Bronchial epithelial cell (primary cell): ENCODE results near the gene ZNF860. TPM values are rescaled to one million over a fixed set of nuclear protein-coding genes. Genes with fewer than 3 reads are reported as not detected.

Experiments
- DNase-seq: peaks from one replicate; pipeline ENCODE4 v3.0.0-alpha.2; 2010; ENCODE audit warnings: low read depth
- FAIRE-seq: peaks from 2 replicates; lab custom pipeline; 2011; peaks lifted over from hg19 to GRCh38; lab: Jason Lieb, UNC
- H3K27me3 ChIP-seq: 2 replicates; pipeline ENCODE4 v1.5.1; 2011; ENCODE audit warnings: low read length; ENCODE audit not compliant: control insufficient read depth, insufficient read depth
- H3K36me3 ChIP-seq: 2 replicates; pipeline ENCODE4 v1.5.1; 2011; ENCODE audit warnings: low read length; ENCODE audit not compliant: control insufficient read depth, insufficient read depth
- H3K4me3 ChIP-seq: 2 replicates; pipeline ENCODE4 v1.5.1; 2011; ENCODE audit warnings: mild to moderate bottlenecking, low read depth, low read length, control low read depth
- total RNA-seq: library from RNA; depleted of rRNA; stranded (reverse); fragments of >200 nt; gene quantifications from 2 replicates; pipeline ENCODE4 v1.2.1, GENCODE V29; 2014
- TF ChIP-seq, protein P1 (sequence below): IDR thresholded peaks from 2 replicates; pipeline ENCODE4 v1.5.1; 2011; ENCODE audit warnings: mild to moderate bottlenecking, moderate library complexity, low read length, control low read depth, inconsistent platforms; ENCODE audit not compliant: insufficient read depth, severe bottlenecking

Gene ZNF860
- 2.8 and 3.7 TPM in 2 replicates for total RNA-seq

DNA sequence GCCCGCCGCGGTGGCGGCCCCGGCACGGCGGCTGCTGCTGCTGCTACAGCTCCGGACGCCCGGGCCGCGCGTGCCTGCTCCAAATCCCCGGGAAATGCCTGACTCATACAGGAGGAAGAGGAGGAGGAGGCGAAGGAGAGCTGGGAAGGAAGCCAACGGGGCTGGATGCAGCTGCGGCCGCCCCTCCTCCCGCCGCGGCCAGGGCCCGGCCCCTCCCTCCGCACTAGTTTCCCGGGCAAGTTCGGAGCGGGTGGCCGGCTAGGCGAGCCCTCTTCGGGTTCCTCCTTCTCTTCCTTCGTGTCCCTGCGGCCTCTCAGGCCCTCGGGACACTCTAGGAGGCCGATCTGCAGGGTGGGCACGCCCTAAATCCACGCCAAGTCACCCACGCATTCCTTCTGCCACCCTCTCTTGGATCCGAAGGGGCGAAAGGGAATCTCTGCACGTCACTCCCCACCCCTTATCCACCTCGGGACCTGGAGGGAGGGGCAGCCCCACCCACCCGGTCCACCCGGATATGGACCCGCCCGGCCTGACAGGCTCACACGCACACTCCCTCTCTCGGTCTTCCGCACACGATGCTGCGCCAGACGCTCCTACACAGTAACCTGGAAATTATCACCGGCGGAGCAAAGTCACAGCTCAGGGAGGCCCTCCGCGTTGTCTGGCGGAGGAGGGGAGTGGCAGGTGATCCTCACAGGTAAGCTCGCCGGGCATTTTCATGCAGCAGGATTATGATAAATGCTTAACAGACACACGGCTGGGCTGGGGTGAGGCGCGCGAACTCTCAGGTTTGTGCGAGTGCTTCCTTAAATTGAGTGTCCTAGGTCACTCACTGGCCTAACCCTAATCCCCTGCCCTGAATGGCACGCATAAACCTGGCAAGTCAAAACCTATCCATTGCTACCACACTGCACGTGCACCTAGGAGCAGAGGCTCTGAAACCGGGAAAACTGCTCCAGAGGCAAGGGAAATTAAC, at the start of gene ZNF860, which contains the start of gene OSBPL10:
Gene ZNF860, plus strand, starts transcription at position 545 of the 976 bp plus-strand sequence. CDS start 7,330 bp downstream, outside the sequence.
Gene OSBPL10, minus strand, starts transcription at position 57 of the 976 bp plus-strand sequence. CDS start 83 bp downstream, outside the sequence.
- peaks cover 2% of the 10 kb centered on the region for H3K36me3 ChIP-seq
- H3K4me3 ChIP-seq: peak within 1 kb of the TSS; percentile 79
- DNase-seq (peak; percentile 86), FAIRE-seq (no peak)
- no peaks in the 10 kb centered on the region for H3K27me3 ChIP-seq
- TF ChIP-seq, protein P1, sequence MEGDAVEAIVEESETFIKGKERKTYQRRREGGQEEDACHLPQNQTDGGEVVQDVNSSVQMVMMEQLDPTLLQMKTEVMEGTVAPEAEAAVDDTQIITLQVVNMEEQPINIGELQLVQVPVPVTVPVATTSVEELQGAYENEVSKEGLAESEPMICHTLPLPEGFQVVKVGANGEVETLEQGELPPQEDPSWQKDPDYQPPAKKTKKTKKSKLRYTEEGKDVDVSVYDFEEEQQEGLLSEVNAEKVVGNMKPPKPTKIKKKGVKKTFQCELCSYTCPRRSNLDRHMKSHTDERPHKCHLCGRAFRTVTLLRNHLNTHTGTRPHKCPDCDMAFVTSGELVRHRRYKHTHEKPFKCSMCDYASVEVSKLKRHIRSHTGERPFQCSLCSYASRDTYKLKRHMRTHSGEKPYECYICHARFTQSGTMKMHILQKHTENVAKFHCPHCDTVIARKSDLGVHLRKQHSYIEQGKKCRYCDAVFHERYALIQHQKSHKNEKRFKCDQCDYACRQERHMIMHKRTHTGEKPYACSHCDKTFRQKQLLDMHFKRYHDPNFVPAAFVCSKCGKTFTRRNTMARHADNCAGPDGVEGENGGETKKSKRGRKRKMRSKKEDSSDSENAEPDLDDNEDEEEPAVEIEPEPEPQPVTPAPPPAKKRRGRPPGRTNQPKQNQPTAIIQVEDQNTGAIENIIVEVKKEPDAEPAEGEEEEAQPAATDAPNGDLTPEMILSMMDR: no peak

DNA sequence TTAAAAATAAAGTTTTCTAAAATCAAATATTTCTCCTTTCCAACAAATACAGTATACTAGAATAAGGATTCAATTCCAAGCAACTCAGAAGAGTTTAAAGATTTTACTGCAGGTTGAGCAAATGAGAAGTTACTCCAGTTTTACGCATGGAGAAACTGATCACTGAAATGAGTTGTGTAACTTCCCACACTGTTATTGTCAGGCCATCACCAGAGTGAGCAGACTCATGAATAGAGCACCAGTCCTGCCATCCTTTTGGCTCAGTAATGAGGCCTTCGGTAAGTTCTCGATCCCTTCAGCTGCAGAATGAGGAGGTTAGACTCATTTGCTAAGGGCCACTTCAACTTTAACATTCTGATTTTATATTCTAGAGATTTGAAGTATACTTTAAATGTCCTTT, 48.6 kb upstream of the ZNF860 start:
- FAIRE-seq (no peak), DNase-seq (no peak)
- Histone ChIP-seq H3K4me3 (no peak overlapping the region), H3K36me3 (no peaks in the 10 kb centered on the region), H3K27me3 (no peaks in the 10 kb centered on the region)
- TF ChIP-seq, protein P1: no peak

DNA sequence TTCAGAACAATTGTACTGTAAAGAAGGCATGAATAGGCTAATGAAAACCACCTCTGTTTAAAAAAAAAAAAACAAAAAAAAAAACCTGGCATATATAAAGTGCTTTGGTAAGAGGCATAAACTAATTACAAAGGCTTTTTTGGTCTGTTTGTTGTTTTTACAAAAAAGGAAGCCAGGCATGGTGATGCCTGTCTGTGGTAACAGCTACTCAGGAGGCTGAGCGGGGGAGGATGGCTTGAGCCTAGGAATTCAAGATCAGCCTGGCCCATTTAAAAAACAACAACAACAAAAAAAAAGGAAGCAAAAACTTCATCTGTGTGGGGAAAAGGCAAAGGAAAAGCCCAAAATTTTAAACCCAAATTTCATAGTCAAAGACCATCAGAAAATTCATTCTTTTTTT, 47.5 kb upstream of the ZNF860 start:
- DNase-seq: no peak
- no peak overlapping the region for H3K4me3 ChIP-seq
- no peaks in the 10 kb centered on the region for H3K36me3 ChIP-seq
- no peaks in the 10 kb centered on the region for H3K27me3 ChIP-seq
- FAIRE-seq: no peak
- TF ChIP-seq, protein P1: no peak

DNA sequence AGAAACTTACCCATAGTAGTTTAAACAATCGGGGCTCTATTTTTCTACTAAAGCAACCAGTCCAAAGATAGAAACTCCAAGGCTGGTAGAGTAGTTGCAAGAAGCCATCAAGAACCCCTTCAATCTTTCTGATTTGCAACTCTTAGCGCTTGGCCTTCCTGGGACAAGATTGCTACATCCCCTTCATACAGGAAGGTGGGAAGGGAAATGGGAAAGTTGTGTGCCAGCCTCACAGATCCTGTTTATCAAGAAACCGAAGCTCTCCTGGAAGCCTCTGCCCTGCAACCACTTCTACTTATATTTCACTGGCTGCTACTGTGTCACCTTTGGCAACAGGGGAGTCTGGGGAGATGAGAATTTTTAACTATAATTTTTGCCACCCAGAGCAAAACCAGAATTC, 46.7 kb upstream of the ZNF860 start:
- TF ChIP-seq, protein P1: no peak
- DNase-seq (peak; percentile 61), FAIRE-seq (no peak)
- Histone ChIP-seq H3K4me3 (no peak overlapping the region), H3K27me3 (no peaks in the 10 kb centered on the region), H3K36me3 (no peaks in the 10 kb centered on the region)

DNA sequence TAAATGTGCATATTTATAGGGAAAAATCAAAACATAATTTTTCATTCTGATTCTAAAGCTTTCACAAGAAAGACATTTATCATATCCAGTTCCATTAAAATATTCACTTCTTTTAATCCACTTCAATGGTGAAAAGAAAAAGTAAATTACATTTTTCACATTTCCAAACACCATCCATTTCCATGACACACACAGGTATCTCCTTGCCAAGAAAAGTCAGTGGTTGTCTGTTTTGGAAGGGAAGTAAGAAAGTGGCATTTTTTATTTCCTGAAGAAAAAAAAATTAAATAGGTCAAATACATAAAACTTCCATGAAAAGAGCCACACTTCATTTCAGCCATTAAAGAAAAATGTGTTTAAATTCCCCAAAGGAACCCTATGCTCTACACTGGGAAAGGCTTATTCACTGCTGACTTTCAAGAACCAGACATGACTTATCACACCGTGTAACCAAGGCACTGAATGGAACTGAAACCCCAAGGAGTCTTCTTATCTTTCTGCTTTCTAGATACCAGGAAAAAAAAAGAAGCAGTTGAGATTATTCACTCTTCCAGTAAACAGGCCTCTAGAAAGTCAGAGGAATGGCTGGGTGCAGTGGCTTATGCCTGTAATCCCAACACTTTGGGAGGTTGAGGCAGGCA, 45.0 kb upstream of the ZNF860 start:
- FAIRE-seq: no peak
- TF ChIP-seq, protein P1: no peak
- no peak for DNase-seq

More for the DNA sequence above, 45.0 kb upstream of the ZNF860 start:
- no peaks in the 10 kb centered on the region for H3K27me3 ChIP-seq
- H3K36me3 ChIP-seq: no peaks in the 10 kb centered on the region
- no peak overlapping the region for H3K4me3 ChIP-seq
